ENCODE measurements around the gene DHRSX. TPM values are rescaled to one million over a fixed set of nuclear protein-coding genes. Genes with fewer than 3 reads are reported as not detected.
A peak's percentile ranks its signal among the peaks of the same experiment; 100 is the strongest.
"Not testable (repeated sequence)": the region's sequence is repeated elsewhere in the genome, so short reads cannot be mapped to it uniquely, and the experiment has no call there.

The DHRSX gene
- total and polyA plus RNA-seq, 11 donors: 14.6 to 36.1 (median 24.1) TPM

DNA sequence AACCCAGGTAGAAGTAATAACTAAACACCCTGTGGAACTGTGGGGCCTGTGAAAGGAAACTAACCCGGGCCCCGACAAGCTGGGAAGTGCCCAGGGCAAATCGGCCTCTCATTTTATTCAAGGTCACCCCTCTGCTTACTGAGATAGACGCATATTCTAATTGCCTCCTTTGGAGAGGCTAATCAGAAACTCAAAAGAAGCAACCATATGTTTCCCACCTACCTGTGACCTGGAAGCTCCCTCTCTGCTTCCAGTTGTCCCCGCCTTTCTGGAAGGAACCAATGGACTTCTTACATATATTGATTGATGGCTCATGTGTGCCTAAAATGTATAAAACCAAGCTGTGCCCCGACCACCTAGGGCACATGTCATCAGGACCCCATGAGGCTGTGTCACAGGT lies 23.1 kb upstream of the DHRSX start:
- Histone ChIP-seq H3K27me3 (peaks cover 0 to 7% (median 0%) of the 10 kb centered on the region in 9 donors), H3K27ac (no peak overlapping the region), H3K4me3 (no peak overlapping the region), H3K36me3 (no peaks in the 10 kb centered on the region), H3K4me1 (peaks cover 0 to 8% (median 0%) of the 10 kb centered on the region in 12 donors), H3K9me3 (no peaks in the 10 kb centered on the region)
- 41 to 62% (median 49%) methylated on average over 6 of the region's 6 CpGs for WGBS, 4 donors
- TF ChIP-seq, protein P1, sequence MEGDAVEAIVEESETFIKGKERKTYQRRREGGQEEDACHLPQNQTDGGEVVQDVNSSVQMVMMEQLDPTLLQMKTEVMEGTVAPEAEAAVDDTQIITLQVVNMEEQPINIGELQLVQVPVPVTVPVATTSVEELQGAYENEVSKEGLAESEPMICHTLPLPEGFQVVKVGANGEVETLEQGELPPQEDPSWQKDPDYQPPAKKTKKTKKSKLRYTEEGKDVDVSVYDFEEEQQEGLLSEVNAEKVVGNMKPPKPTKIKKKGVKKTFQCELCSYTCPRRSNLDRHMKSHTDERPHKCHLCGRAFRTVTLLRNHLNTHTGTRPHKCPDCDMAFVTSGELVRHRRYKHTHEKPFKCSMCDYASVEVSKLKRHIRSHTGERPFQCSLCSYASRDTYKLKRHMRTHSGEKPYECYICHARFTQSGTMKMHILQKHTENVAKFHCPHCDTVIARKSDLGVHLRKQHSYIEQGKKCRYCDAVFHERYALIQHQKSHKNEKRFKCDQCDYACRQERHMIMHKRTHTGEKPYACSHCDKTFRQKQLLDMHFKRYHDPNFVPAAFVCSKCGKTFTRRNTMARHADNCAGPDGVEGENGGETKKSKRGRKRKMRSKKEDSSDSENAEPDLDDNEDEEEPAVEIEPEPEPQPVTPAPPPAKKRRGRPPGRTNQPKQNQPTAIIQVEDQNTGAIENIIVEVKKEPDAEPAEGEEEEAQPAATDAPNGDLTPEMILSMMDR (IDR thresholded peaks at IDR 0.05): no peak
- TF ChIP-seq POLR2A (IDR thresholded peaks at IDR 0.05): no peak
- no peak for DNase-seq
- ATAC-seq: no peak
- intact Hi-C loops (cut with DNase I): loop anchor here in 1 of 10 donors (2.0 kb wide), 1 partner anchor 1029 kb away; no protein-coding TSS in a partner anchor

DNA sequence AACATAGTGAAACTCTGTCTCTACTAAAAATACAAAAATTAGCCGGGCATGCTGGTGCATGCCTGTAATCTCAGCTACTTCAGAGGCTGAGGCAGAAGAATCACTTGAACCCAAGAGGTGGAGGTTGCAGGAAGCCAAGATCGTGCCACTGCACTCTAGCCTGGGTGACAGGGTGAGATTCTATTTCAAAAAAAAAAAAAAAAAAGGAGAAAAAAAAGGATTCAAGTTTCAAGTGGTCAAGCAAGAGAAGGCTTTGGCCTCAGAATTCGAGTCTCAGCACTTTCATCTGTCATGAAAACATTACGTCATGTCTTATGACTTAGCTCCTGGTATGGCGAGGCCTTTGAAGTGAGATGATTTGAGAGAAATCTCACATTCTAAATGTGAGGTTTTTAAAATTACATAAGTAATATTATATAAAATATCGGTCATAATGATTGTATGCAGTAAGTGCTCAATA lies 21.2 kb upstream of the DHRSX start:
- peak overlapping the region in 2 of 12 donors; percentile 34 to 83 for H3K27ac ChIP-seq
- TF ChIP-seq POLR2A (IDR thresholded peaks at IDR 0.05): no peak
- TF ChIP-seq, protein P1 (IDR thresholded peaks at IDR 0.05): no peak
- no peaks in the 10 kb centered on the region for H3K9me3 ChIP-seq
- WGBS, 4 donors: 80 to 84% (median 82%) methylated on average over 6 of the region's 6 CpGs
- H3K36me3 ChIP-seq: no peaks in the 10 kb centered on the region
- ATAC-seq (peak in 1 of 4 donors; percentile 36), DNase-seq (no peak)
- intact Hi-C loops (cut with DNase I): no loop called here
- no peak overlapping the region for H3K4me3 ChIP-seq
- peaks cover 0 to 8% (median 0%) of the 10 kb centered on the region in 12 donors for H3K4me1 ChIP-seq
- H3K27me3 ChIP-seq: peaks cover 0 to 7% (median 0%) of the 10 kb centered on the region in 9 donors

DNA sequence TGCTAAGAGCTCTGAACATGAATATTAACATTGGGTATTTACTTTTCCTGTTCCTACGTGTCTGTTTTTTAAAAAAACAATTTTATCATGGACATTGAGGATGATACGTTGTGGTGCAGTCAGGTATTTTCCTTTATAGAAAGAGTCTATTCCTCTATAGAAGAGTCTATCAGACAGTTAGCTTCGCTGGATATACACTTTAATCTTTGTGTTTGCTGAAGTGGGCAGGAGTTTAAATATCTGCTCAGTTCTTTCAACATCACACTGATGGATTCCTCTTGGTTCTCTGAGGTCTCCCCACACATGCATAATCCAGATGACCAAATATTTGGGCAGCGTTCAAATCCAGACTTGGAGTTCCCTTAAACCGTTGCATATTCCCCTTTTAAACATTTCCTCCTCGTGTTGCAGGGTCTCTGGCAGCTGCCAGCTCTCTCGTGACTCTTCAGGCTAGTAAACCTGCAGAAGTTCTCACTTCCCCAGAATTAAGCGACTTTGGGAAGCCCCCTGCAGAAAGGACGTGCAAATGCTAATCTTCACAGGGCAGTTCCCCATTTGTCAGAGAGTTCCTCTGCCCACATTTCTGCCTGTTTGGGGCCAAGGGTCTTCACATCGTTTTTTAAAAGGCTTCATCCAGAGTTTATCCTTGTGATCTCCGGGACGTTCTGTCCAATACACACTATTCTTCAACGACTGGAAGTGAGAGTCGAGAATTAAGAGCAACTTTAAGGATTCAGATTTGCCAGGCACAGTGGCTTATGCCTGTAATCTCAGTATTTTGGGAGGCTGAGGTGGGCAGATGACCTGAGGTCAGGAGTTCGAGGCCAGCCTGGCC lies 20.5 kb upstream of the DHRSX start:
- intact Hi-C loops (cut with DNase I): no loop called here
- DNase-seq: peak in 2 of 5 donors; percentile 37 to 39
- peaks cover 0 to 7% (median 0%) of the 10 kb centered on the region in 9 donors for H3K27me3 ChIP-seq
- peak overlapping the region in 2 of 12 donors; percentile 34 to 83 for H3K27ac ChIP-seq
- H3K4me1 ChIP-seq: peaks cover 0 to 8% (median 0%) of the 10 kb centered on the region in 12 donors
- no peak overlapping the region for H3K4me3 ChIP-seq
- H3K9me3 ChIP-seq: no peaks in the 10 kb centered on the region
- 39 to 44% (median 42%) methylated on average over 15 of the region's 15 CpGs for WGBS, 4 donors
- TF ChIP-seq, protein P1 (IDR thresholded peaks at IDR 0.05): no peak
- no peak for TF ChIP-seq POLR2A (IDR thresholded peaks at IDR 0.05)
- ATAC-seq: peak; percentile 10 to 85 (median 54)
- H3K36me3 ChIP-seq: no peaks in the 10 kb centered on the region

DNA sequence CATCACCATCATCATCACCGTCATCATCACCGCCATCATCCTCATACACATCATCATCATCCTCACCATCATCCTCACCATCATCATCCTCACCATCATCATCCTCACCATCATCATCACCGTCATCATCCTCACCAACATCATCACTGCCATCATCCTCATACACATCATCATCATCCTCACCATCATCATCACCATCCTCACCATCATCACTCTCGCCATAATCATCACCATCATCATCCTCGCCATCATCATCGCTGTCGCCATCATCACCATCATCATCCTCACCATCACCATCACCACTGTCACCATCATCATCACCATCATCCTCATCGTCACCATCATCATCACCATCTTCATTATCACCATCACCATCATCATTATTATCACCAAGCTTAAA lies 19.8 kb upstream of the DHRSX start:
- DNase-seq (no peak), ATAC-seq (no peak)
- Histone ChIP-seq H3K4me3 (no peak overlapping the region), H3K36me3 (no peaks in the 10 kb centered on the region), H3K9me3 (no peaks in the 10 kb centered on the region), H3K27me3 (peaks cover 0 to 7% (median 0%) of the 10 kb centered on the region in 9 donors), H3K27ac (peak overlapping the region in 1 of 12 donors; percentile 83), H3K4me1 (peaks cover 0 to 8% (median 0%) of the 10 kb centered on the region in 12 donors)
- TF ChIP-seq, protein P1 (IDR thresholded peaks at IDR 0.05): no peak
- WGBS, 4 donors: 96 to 98% (median 97%) methylated on average over 8 of the region's 8 CpGs
- intact Hi-C loops (cut with DNase I): no loop called here

DNA sequence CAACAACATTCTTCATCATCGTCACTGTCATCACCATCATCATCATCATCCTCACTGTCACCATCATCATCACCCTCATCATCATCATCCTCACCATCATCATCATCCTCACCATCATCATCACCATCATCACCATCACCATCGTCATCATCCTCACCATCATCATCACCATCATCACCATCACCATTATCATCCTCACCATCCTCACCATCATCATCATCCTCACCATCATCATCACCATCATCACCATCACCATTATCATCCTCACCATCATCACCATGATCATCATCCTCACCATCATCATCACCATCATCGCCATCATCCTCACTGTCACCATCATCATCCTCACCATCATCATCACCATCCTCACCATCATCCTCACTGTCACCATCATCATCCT lies 18.9 kb upstream of the DHRSX start:
- WGBS, 4 donors: 31 to 97% (median 59%) methylated on average over 3 of the region's 3 CpGs
- intact Hi-C loops (cut with DNase I): not testable (repeated sequence)

More for the DNA sequence above, 18.9 kb upstream of the DHRSX start:
- H3K9me3 ChIP-seq, H3K4me3 ChIP-seq, H3K27ac ChIP-seq, ATAC-seq, H3K36me3 ChIP-seq, DNase-seq, H3K27me3 ChIP-seq, H3K4me1 ChIP-seq: not testable (repeated sequence)

Measured in heart left ventricle (tissue), 16 donors.